ENCODE data around the gene EEF2. TPM values are rescaled to one million over a fixed set of nuclear protein-coding genes. Genes with fewer than 3 reads are reported as not detected.

EEF2 gene
- 3,076 TPM for polyA plus RNA-seq (2012; ENCODE audit: insufficient read depth, insufficient read length, low read depth)

DNA sequence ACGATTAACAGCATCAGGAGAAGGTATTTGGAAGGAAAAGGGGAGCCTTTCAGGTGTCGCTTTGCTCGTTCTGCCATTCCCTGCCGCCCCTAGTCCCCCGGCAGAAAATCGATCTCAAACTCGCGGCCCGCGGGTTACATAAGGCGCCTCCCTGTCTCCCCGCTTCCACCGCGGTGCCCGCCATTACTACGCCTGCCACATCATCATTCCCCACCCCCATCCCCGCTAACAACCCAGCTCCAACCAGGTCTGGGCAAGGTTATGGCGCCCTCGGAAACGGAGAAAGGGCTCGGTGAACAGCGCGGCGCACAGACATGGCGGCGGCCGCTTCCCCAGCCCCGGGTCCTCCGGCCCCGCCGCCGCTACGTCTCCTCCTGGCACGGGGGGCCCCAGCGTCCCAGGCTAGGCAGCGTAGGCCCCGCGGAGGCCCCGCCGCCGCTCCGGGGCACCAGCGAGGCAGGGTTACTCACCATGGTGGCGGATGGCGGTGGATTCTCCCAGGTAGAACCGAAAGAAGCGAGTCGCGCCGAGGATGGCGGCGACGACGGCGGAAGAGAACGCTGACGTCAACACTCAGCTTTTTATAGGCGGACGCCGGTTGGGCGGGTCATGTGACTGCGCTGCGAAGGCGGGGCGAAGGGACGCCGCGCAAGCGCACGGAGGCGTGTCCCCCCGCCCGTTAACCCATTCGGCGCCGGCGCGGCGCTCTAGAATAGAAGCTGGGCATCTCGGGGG lies at the start of gene EEF2:
EEF2 (minus strand) TSS at position 556 of the 735 bp plus-strand sequence; CDS start at position 473, 83 bp downstream.
- H3K27me3 ChIP-seq: no peaks in the 10 kb centered on the region
- peak; percentile 92 for DNase-seq
- peaks cover 51% of the 10 kb centered on the region for H3K36me3 ChIP-seq
- no peaks in the 10 kb centered on the region for H3K9me3 ChIP-seq
- H3K4me1 ChIP-seq: peaks cover 20% of the 10 kb centered on the region
- TF ChIP-seq CTCF (IDR thresholded peaks at IDR 0.05; ENCODE audit: low read depth, low read length): no peak
- peak within 1 kb of the TSS; percentile 100 for H3K4me3 ChIP-seq (ENCODE audit: low read depth, low read length)

GRCh38 chr19:4034048-4035017 lies 49.1 kb upstream of the EEF2 start:
- peaks cover 35% of the 10 kb centered on the region for H3K36me3 ChIP-seq

GRCh38 chr19:4033028-4033956 lies 48.0 kb upstream of the EEF2 start:
- no peak for DNase-seq
- Histone ChIP-seq H3K4me3 (ENCODE audit: low read depth, low read length) (no peak overlapping the region), H3K4me1 (no peaks in the 10 kb centered on the region), H3K9me3 (no peaks in the 10 kb centered on the region), H3K36me3 (peaks cover 42% of the 10 kb centered on the region), H3K27me3 (no peaks in the 10 kb centered on the region)
- TF ChIP-seq CTCF (IDR thresholded peaks at IDR 0.05; ENCODE audit: low read depth, low read length): no peak

More at GRCh38 chr19:4034048-4035017, 49.1 kb upstream of the EEF2 start:
- no peak for DNase-seq
- Histone ChIP-seq H3K27me3 (no peaks in the 10 kb centered on the region), H3K4me1 (no peaks in the 10 kb centered on the region), H3K9me3 (no peaks in the 10 kb centered on the region), H3K4me3 (ENCODE audit: low read depth, low read length) (no peak overlapping the region)
- no peak for TF ChIP-seq CTCF (IDR thresholded peaks at IDR 0.05; ENCODE audit: low read depth, low read length)

GRCh38 chr19:4032436-4032835 lies 47.2 kb upstream of the EEF2 start:
- Histone ChIP-seq H3K36me3 (peaks cover 40% of the 10 kb centered on the region), H3K9me3 (no peaks in the 10 kb centered on the region), H3K4me3 (ENCODE audit: low read depth, low read length) (no peak overlapping the region), H3K4me1 (no peaks in the 10 kb centered on the region), H3K27me3 (no peaks in the 10 kb centered on the region)
- no peak for TF ChIP-seq CTCF (IDR thresholded peaks at IDR 0.05; ENCODE audit: low read depth, low read length)
- DNase-seq: peak; percentile 53

DNA sequence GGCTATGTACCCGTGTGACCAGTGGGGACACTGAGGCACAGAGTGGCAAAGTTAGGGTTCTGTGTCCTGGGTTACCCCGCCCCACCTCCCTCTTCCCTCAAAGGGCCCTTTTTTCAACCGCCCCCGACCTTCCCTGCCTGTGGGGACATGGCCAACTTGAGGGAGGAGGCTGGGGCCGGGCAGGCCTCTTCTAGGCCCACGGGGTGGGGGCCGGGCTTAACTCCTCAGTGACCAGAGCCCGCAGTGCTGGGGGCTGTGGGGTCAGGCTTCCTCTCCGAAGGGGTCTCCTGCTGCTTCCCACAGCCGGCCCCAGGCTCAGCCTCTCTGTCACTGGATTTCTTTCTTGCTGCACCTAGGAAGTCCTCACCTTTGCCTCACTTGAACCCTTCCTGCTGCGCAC lies 46.2 kb upstream of the EEF2 start:
- Histone ChIP-seq H3K9me3 (no peaks in the 10 kb centered on the region), H3K36me3 (peaks cover 34% of the 10 kb centered on the region), H3K4me3 (ENCODE audit: low read depth, low read length) (no peak overlapping the region)

More for the DNA sequence above, 46.2 kb upstream of the EEF2 start:
- Histone ChIP-seq H3K27me3 (no peaks in the 10 kb centered on the region), H3K4me1 (no peaks in the 10 kb centered on the region)
- no peak for TF ChIP-seq CTCF (IDR thresholded peaks at IDR 0.05; ENCODE audit: low read depth, low read length)
- no peak for DNase-seq

All from BE2C (cell line).